Activated CD4-positive, alpha-beta T cell treated with anti-CD3 and anti-CD28 coated beads for 36 hours (primary cell): ENCODE measurements around the gene MORN1. TPM values are rescaled to one million over a fixed set of nuclear protein-coding genes. Genes with fewer than 3 reads are reported as not detected.
A peak's percentile ranks its signal among the peaks of the same experiment; 100 is the strongest.

Experiments
- ATAC-seq: fragments of 200-7000 bp; cut with Tn5 transposase; one replicate; pipeline ENCODE4 v1.10.0; 2021; ENCODE audit warnings: mild to moderate bottlenecking, moderate library complexity
- CTCF ChIA-PET: fragments of 350-600 bp; sonication (Branson Sonifier 250); formaldehyde crosslinking; loops from one replicate; lab custom pipeline; 2021; ENCODE audit warnings: antibody characterized with exemption; lab: Charles Lee
- POLR2A ChIA-PET: fragments of 350-600 bp; sonication (Branson Sonifier 250); formaldehyde crosslinking; loops from one replicate; lab custom pipeline; 2021; ENCODE audit warnings: antibody characterized with exemption, inconsistent platforms; lab: Charles Lee
- DNase-seq: peaks from one replicate; pipeline ENCODE4 v3.0.0-alpha.2; 2020
- H3K27ac Mint-ChIP-seq: one replicate; pipeline ENCODE4 v1.8.0; 2021; ENCODE audit warnings: mixed read lengths
- H3K27me3 Mint-ChIP-seq: one replicate; pipeline ENCODE4 v1.8.0; 2021; ENCODE audit warnings: mixed read lengths
- H3K36me3 Mint-ChIP-seq: one replicate; pipeline ENCODE4 v1.8.0; 2021; ENCODE audit warnings: low read depth, mixed read lengths
- H3K4me1 Mint-ChIP-seq: one replicate; pipeline ENCODE4 v1.8.0; 2021; ENCODE audit warnings: mixed read lengths
- H3K4me3 Mint-ChIP-seq: one replicate; pipeline ENCODE4 v1.8.0; 2021; ENCODE audit warnings: mild to moderate bottlenecking, moderate library complexity, mixed read lengths
- H3K9me3 Mint-ChIP-seq: one replicate; pipeline ENCODE4 v1.8.0; 2021; ENCODE audit warnings: low read depth, mixed read lengths
- intact Hi-C, 2 experiments: fragments of 100-400 bp; cut with DNase I in 1 of 2; cut with micrococcal nuclease in 1 of 2; formaldehyde crosslinking; loops; one replicate each; pipeline versions ENCODE4 v1.14.2 to v1.15.1; 2022 to 2024; cut with DNase I, micrococcal nuclease
- total RNA-seq, 2 experiments: library from RNA; stranded (reverse); gene quantifications; one replicate each; pipeline ENCODE4 v1.2.3, GENCODE V29; 2021

MORN1 gene
- total RNA-seq, 2 experiments from 2014 or later, result 5.1 to 6.1 TPM

- no peaks in the 10 kb centered on the region for H3K9me3 Mint-ChIP-seq
- peak; percentile 42 for ATAC-seq
- ChIA-PET CTCF (interaction anchor here (0.5 to 1.8 kb wide), 5 partner anchors 62 to 458 kb away, joined by 3 to 9 read pairs (median 3); no protein-coding TSS in a partner anchor), POLR2A (interaction anchor here (0.6 to 0.9 kb wide), 2 partner anchors 133 to 135 kb away, joined by 3 read pairs; no protein-coding TSS in a partner anchor)
- no peak overlapping the region for H3K27ac Mint-ChIP-seq
- intact Hi-C loops, result loop anchor here (1.0 to 5.0 kb wide), 11 partner anchors 22 to 1488 kb away; partner anchors contain the start of genes PRXL2B (in 2 of the 2), C1orf174 (in 1 of the 2), FAAP20 (in 1 of the 2) and MIB2 (in 1 of the 2)
- H3K36me3 Mint-ChIP-seq, result peaks cover 7% of the 10 kb centered on the region
- peak overlapping the region; percentile 83 for H3K4me3 Mint-ChIP-seq
- peak; percentile 46 for DNase-seq
- peaks cover 38% of the 10 kb centered on the region for H3K4me1 Mint-ChIP-seq
- H3K27me3 Mint-ChIP-seq, result no peaks in the 10 kb centered on the region
Measured at GRCh38 chr1:2412773-2413494, 21.6 kb upstream of the MORN1 start.

DNA sequence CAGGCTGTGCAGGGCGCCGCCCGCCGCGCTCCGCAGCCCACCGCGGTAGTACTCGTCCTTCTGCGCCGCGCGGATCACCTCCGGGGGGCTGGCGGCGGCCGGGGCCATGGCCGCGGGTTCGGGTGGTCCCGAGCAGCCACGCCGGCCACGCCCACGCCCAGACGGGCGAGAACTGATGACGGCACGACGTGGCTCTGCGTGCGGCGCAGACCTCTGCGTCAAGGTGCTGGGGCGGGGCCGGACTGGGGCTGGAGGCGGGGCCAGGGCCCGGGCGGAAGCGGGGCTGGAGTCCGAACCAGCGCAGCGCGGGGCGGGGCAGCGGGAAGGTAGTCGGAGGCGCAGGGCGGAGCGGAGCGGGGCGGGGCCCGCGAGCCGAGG is 21.0 kb upstream of the MORN1 start, which contains the start of gene PEX10:
TSS of gene PEX10 (minus strand) at position 170 of the 378 bp plus-strand sequence. CDS start at position 108, 62 bp downstream.
- intact Hi-C loops, result loop anchor here (1.0 to 5.0 kb wide), 10 partner anchors 114 to 1488 kb away; partner anchors contain the start of genes PRXL2B (in 2 of the 2), C1orf174 (in 1 of the 2), FAAP20 (in 1 of the 2) and MIB2 (in 1 of the 2)
- Mint-ChIP-seq H3K4me1 (peaks cover 38% of the 10 kb centered on the region), H3K4me3 (peak within 1 kb of the TSS; percentile 83), H3K9me3 (no peaks in the 10 kb centered on the region), H3K36me3 (peaks cover 10% of the 10 kb centered on the region), H3K27me3 (no peaks in the 10 kb centered on the region), H3K27ac (peak within 1 kb of the TSS; percentile 85)
- POLR2A ChIA-PET, result interaction anchor here (0.9 kb wide), 1 partner anchor 134 kb away, joined by 3 read pairs; no protein-coding TSS in a partner anchor
- peak; percentile 89 for ATAC-seq
- CTCF ChIA-PET, result interaction anchor here (0.7 to 1.8 kb wide), 3 partner anchors 135 to 457 kb away, joined by 3 to 9 read pairs (median 4); no protein-coding TSS in a partner anchor
- peak; percentile 100 for DNase-seq

GRCh38 chr1:2411801-2412394 is 20.5 kb upstream of the MORN1 start:
- Mint-ChIP-seq H3K4me1 (peaks cover 33% of the 10 kb centered on the region), H3K27ac (peak overlapping the region; percentile 85), H3K9me3 (no peaks in the 10 kb centered on the region), H3K27me3 (no peaks in the 10 kb centered on the region), H3K36me3 (peaks cover 11% of the 10 kb centered on the region), H3K4me3 (peak overlapping the region; percentile 83)
- peak; percentile 6 for ATAC-seq
- ChIA-PET POLR2A (no interaction called here), CTCF (interaction anchor here (0.6 kb wide), 1 partner anchor 217 kb away, joined by 3 read pairs; the partner anchor contains the start of gene FAAP20)
- intact Hi-C loops, result loop anchor here (1.0 to 5.0 kb wide), 10 partner anchors 115 to 1489 kb away; partner anchors contain the start of genes PRXL2B (in 2 of the 2), C1orf174 (in 1 of the 2), FAAP20 (in 1 of the 2) and MIB2 (in 1 of the 2)
- DNase-seq, result no peak

DNA sequence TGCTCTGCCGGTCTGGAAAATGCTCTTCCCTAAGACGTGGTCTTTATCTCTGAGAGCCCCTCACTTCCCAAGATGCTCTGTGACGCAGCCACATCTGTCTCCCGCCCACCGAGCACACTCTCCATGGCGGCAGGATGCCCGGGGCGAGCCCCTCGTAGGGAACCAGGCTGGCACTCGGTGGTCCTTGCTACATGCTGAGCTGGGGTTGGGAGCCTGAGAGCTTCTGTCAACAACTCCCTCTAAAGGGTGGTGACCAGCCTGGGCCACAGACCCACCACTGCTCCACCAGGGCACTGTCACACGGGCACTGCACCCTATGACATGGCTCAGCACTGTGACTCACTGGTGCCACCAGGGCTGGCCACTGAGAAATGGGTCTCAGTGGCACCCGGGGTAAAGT is 18.4 kb upstream of the MORN1 start:
- intact Hi-C loops, result loop anchor here in 1 of 2 experiments (5.0 kb wide), 1 partner anchor 233 kb away; no protein-coding TSS in a partner anchor
- DNase-seq, result no peak
- peaks cover 15% of the 10 kb centered on the region for H3K4me1 Mint-ChIP-seq
- no peaks in the 10 kb centered on the region for H3K27me3 Mint-ChIP-seq
- H3K36me3 Mint-ChIP-seq, result peaks cover 11% of the 10 kb centered on the region
- H3K4me3 Mint-ChIP-seq, result no peak overlapping the region
- no peaks in the 10 kb centered on the region for H3K9me3 Mint-ChIP-seq
- H3K27ac Mint-ChIP-seq, result no peak overlapping the region
- POLR2A ChIA-PET, result no interaction called here
- no peak for ATAC-seq
- CTCF ChIA-PET, result no interaction called here

- H3K27ac Mint-ChIP-seq, result no peak overlapping the region
- peaks cover 6% of the 10 kb centered on the region for H3K4me1 Mint-ChIP-seq
- CTCF ChIA-PET, result interaction anchor here (0.5 kb wide), 1 partner anchor 385 kb away, joined by 4 read pairs; no protein-coding TSS in a partner anchor
- H3K27me3 Mint-ChIP-seq, result no peaks in the 10 kb centered on the region
- ATAC-seq (no peak), DNase-seq (no peak)
- peaks cover 15% of the 10 kb centered on the region for H3K36me3 Mint-ChIP-seq
- H3K9me3 Mint-ChIP-seq, result no peaks in the 10 kb centered on the region
- intact Hi-C loops, result no loop called here
- POLR2A ChIA-PET, result no interaction called here
- no peak overlapping the region for H3K4me3 Mint-ChIP-seq
Measured at GRCh38 chr1:2408859-2409276, 17.5 kb upstream of the MORN1 start.

DNA sequence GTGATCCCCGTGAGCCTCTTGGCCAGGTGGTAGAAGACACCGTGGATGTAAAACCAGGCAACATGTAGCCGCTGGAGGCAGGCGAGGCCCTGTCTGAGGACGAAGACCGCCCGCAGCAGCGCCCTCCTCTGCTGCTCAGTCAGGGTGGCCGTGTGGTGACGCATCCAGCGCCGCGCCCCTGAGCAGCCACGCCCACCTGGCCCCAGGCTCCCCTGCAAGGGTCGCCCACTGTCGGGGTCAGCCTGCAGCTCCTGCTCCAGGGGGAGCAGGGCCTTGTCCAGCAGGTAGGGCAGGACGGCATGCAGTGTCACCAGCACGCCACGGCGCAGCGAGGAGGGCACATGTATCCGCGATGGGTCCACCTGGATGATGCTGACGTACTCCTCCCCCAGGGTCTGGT is 17.1 kb upstream of the MORN1 start:
- CTCF ChIA-PET, result no interaction called here
- Mint-ChIP-seq H3K36me3 (peaks cover 17% of the 10 kb centered on the region), H3K27ac (no peak overlapping the region), H3K27me3 (no peaks in the 10 kb centered on the region), H3K4me1 (peaks cover 6% of the 10 kb centered on the region), H3K9me3 (no peaks in the 10 kb centered on the region), H3K4me3 (no peak overlapping the region)
- intact Hi-C loops, result no loop called here
- POLR2A ChIA-PET, result no interaction called here
- ATAC-seq (no peak), DNase-seq (no peak)

- H3K27me3 Mint-ChIP-seq, result no peaks in the 10 kb centered on the region
- CTCF ChIA-PET, result no interaction called here
- H3K4me1 Mint-ChIP-seq, result peaks cover 6% of the 10 kb centered on the region
- peaks cover 21% of the 10 kb centered on the region for H3K36me3 Mint-ChIP-seq
- DNase-seq, result no peak
- no peak for ATAC-seq
- H3K27ac Mint-ChIP-seq, result no peak overlapping the region
- intact Hi-C loops, result no loop called here
- H3K9me3 Mint-ChIP-seq, result no peaks in the 10 kb centered on the region
- POLR2A ChIA-PET, result no interaction called here
- H3K4me3 Mint-ChIP-seq, result no peak overlapping the region
Measured at GRCh38 chr1:2407991-2408275, 16.6 kb upstream of the MORN1 start.

GRCh38 chr1:2407166-2407990 is 16.0 kb upstream of the MORN1 start:
- DNase-seq, result no peak
- H3K27me3 Mint-ChIP-seq, result no peaks in the 10 kb centered on the region
- POLR2A ChIA-PET, result no interaction called here
- H3K9me3 Mint-ChIP-seq, result no peaks in the 10 kb centered on the region
- no peak overlapping the region for H3K4me3 Mint-ChIP-seq
- no peak overlapping the region for H3K27ac Mint-ChIP-seq
- ATAC-seq, result no peak
- peaks cover 26% of the 10 kb centered on the region for H3K36me3 Mint-ChIP-seq
- H3K4me1 Mint-ChIP-seq, result peaks cover 6% of the 10 kb centered on the region
- CTCF ChIA-PET, result interaction anchor here (0.7 kb wide), 1 partner anchor 117 kb away, joined by 4 read pairs; no protein-coding TSS in a partner anchor
- intact Hi-C loops, result no loop called here

DNA sequence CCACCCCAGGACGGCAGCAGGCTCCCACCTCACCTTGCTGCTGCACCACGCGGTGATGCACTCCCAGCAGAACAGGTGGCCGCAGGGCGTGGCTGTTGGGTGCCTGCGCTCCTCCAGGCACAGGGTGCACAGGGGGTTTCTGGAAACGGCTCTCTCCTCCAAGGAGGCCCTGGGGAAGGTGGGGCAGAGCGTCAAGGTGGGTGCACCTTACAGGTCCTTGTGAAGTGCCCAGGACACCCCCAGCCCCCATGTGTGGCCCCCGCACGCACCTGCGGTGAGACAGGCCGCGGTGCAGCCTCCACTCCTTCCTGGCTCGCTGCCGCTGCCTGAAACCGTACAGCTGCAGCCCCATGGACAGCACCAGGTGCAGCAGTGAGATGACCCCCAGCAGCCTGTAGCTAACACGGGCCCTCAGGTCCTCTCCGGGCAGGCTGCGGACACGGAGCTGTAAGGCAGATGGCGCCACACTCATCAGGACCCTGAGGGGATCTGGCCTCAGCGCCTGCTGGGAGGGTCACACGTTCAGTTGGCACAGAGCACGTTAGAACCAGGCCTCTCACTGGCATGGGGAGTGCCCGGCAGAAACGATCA is 15.2 kb upstream of the MORN1 start:
- Mint-ChIP-seq H3K27ac (no peak overlapping the region), H3K36me3 (peaks cover 33% of the 10 kb centered on the region), H3K4me1 (peaks cover 6% of the 10 kb centered on the region), H3K4me3 (no peak overlapping the region), H3K27me3 (no peaks in the 10 kb centered on the region), H3K9me3 (no peaks in the 10 kb centered on the region)
- ChIA-PET POLR2A (no interaction called here), CTCF (interaction anchor here (1.1 kb wide), 1 partner anchor 9 kb away, joined by 3 read pairs; no protein-coding TSS in a partner anchor)
- intact Hi-C loops, result no loop called here
- no peak for ATAC-seq
- no peak for DNase-seq

DNA sequence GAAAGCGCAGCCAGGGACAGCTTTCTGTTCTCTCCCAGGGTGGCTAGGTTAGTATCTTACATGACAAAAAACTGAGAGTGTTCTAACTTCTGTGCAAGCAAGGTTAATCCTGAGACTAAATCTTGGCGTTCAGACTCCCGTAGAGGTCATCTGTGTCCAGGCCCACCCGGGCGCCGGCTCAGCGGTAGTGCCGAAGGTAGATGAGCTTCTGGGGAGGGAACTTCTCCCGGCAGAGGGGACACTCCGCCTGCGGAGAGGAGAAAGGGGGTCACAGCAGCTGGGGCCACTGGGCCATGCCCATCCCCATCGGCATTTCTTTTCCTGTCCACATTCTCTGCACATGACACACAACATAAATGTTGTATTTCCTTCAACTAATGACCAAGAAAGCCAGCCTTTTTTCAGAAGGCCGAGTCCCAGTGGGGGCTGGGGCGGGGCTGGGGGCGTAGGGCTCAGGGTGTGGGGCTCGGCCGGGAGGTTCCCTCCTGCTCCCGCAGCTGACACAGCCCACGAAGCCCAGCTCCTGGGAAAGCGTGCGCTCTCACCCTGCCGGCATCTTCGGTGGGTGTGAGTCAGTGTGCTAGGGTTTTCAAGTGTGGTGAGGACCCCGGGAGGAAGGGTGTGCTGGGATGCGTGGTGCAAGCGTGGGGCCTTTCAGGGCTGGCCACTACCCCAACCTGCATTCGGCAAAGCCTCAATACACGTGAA is 14.4 kb upstream of the MORN1 start:
- POLR2A ChIA-PET, result no interaction called here
- intact Hi-C loops, result no loop called here
- Mint-ChIP-seq H3K27ac (no peak overlapping the region), H3K9me3 (no peaks in the 10 kb centered on the region), H3K27me3 (no peaks in the 10 kb centered on the region), H3K36me3 (peaks cover 37% of the 10 kb centered on the region), H3K4me1 (peaks cover 3% of the 10 kb centered on the region), H3K4me3 (no peak overlapping the region)
- no peak for ATAC-seq
- CTCF ChIA-PET, result interaction anchor here (1.1 kb wide), 1 partner anchor 10 kb away, joined by 3 read pairs; no protein-coding TSS in a partner anchor
- DNase-seq, result no peak
